Measurements from ENCODE around the gene SMIM22.

DNA sequence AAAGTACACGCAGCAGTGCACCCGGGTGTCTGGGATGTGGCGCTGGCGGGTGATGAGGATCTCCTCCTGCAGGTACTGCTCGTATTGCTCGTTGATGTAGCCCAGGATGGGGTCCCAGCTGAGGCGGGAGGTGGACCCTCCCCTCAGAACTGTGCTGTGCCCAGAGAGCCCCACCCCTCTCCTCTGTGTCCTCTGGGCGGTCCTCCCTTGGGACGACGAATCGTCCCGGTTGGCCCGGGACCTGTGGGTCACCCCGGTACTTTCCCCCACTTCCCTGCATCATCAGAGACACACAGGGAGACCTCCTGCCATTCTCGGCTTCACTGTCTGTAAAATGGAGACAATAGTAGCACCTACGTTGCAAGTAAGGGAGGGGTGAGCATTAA, 11.2 kb upstream of the SMIM22 start:
- TF ChIP-seq POLR2A (IDR thresholded peaks at IDR 0.05) (no peak), CTCF (IDR thresholded peaks at IDR 0.05 in 8 of 11, conservative IDR thresholded peaks at IDR 0.05 in 3 of 11) (no peak)
